NB4 (cell line): Measurements from ENCODE around the gene NACC2.

Experiments used
- DNase-seq: peaks from one replicate; pipeline ENCODE4 v3.0.0; 2010; ENCODE audit warnings: low read depth
- H3K4me3 ChIP-seq: one replicate; pipeline ENCODE4 v1.5.1; 2011; ENCODE audit warnings: mild to moderate bottlenecking, low read depth, low read length, moderate library complexity
- CTCF ChIP-seq: IDR thresholded peaks from one replicate; pipeline ENCODE4 v1.5.1; 2012; ENCODE audit warnings: low read depth, low read length
- MAX ChIP-seq: IDR thresholded peaks from 2 replicates; pipeline ENCODE4 v1.6.1; 2011; ENCODE audit warnings: low read depth, low read length
- MYC ChIP-seq: IDR thresholded peaks from 2 replicates; pipeline ENCODE4 v1.6.1; 2011; ENCODE audit warnings: low read depth, low read length
- POLR2A ChIP-seq: IDR thresholded peaks from 2 replicates; pipeline ENCODE4 v1.6.1; 2011; ENCODE audit warnings: mild to moderate bottlenecking; ENCODE audit not compliant: insufficient read length; ENCODE audit errors: extremely low read depth

The NACC2 gene

GRCh38 chr9:135984072-135984710 is 110.9 kb downstream of the NACC2 start:
- TF ChIP-seq MAX (no peak), CTCF (no peak), POLR2A (no peak), MYC (no peak)
- DNase-seq = no peak
- H3K4me3 ChIP-seq = no peak overlapping the region

- no peak for TF ChIP-seq POLR2A
- no peak for TF ChIP-seq CTCF
- no peak for TF ChIP-seq MAX
- no peak for TF ChIP-seq MYC
- DNase-seq = no peak
- H3K4me3 ChIP-seq = no peak overlapping the region
These were observed 111.6 kb downstream of the NACC2 start for GRCh38 chr9:135983208-135984071.

- no peak for TF ChIP-seq POLR2A
- no peak overlapping the region for H3K4me3 ChIP-seq
These were observed 112.4 kb downstream of the NACC2 start for GRCh38 chr9:135982499-135983207.

GRCh38 chr9:135980926-135981630 is 114.0 kb downstream of the NACC2 start:
- no peak for TF ChIP-seq CTCF
- TF ChIP-seq MYC = no peak
- TF ChIP-seq MAX = no peak
- TF ChIP-seq POLR2A = no peak
- H3K4me3 ChIP-seq = no peak overlapping the region
- DNase-seq = no peak

More at GRCh38 chr9:135982499-135983207, 112.4 kb downstream of the NACC2 start:
- DNase-seq = no peak

GRCh38 chr9:135979547-135980166 is 115.4 kb downstream of the NACC2 start:
- TF ChIP-seq MYC (no peak), MAX (no peak), POLR2A (no peak), CTCF (no peak)
- H3K4me3 ChIP-seq = no peak overlapping the region
- no peak for DNase-seq
